SK-N-SH (cell line): ENCODE measurements around the gene POU2AF2. TPM values are rescaled to one million over a fixed set of nuclear protein-coding genes. Genes with fewer than 3 reads are reported as not detected.

Experiments
- CTCF ChIA-PET: fragments of 300-600, 350-600 bp; formaldehyde crosslinking; extraction: SDS; loops from one replicate; lab custom pipeline; 2021; lab: Yijun Ruan, JAX
- POLR2A ChIA-PET: fragments of 350-600 bp; sonication (Branson Sonifier 250); formaldehyde crosslinking; extraction: SDS; loops from one replicate; lab custom pipeline; 2020; ENCODE audit warnings: antibody characterized with exemption, inconsistent platforms; lab: Yijun Ruan, JAX
- DNase-seq: peaks from one replicate; pipeline ENCODE4 v3.0.0; 2012
- H2AFZ ChIP-seq: fragments of 200-600 bp; sonication (generic); 2 replicates; pipeline ENCODE4 v1.8.1; 2016; ENCODE audit warnings: antibody characterized with exemption, mild to moderate bottlenecking, low read depth
- H3F3A ChIP-seq: fragments of 200-600 bp; sonication (generic); replicated peaks from 2 replicates; pipeline ENCODE3; 2016; ENCODE audit warnings: antibody characterized with exemption, mild to moderate bottlenecking; ENCODE audit not compliant: insufficient read depth
- H3K27ac ChIP-seq, 2 experiments: fragments of 200-500 bp in 1 of 2; fragments of 200-600 bp in 1 of 2; sonication (Bioruptor generic) in 1 of 2; sonication (generic), shearing (Covaris generic) in 1 of 2; 2 replicates each; pipeline versions ENCODE4 v1.5.1 to v1.6.1; 2014 to 2016; ENCODE audit warnings: low read depth in 2 of 2, inconsistent platforms in 1 of 2, low read length in 1 of 2, mild to moderate bottlenecking in 1 of 2, mixed read lengths in 1 of 2
- H3K27me3 ChIP-seq: fragments of 200-600 bp; sonication (generic), shearing (Covaris generic); 2 replicates; pipeline ENCODE4 v1.6.1; 2016; ENCODE audit warnings: mixed run types; ENCODE audit not compliant: insufficient read depth
- H3K36me3 ChIP-seq, 2 experiments: fragments of 200-500 bp in 1 of 2; fragments of 200-600 bp in 1 of 2; sonication (Bioruptor generic) in 1 of 2; sonication (generic) in 1 of 2; replicated peaks in 1 of 2; 2 replicates each; pipeline versions ENCODE3 to v1.5.1; 2014 to 2016; ENCODE audit warnings: low read length in 1 of 2, mild to moderate bottlenecking in 1 of 2; ENCODE audit not compliant: insufficient read depth in 2 of 2, control insufficient read depth in 1 of 2
- H3K4me1 ChIP-seq, 2 experiments: fragments of 200-500 bp in 1 of 2; fragments of 200-600 bp in 1 of 2; sonication (Bioruptor generic) in 1 of 2; sonication (generic), shearing (Covaris generic) in 1 of 2; 2 replicates each; pipeline versions ENCODE4 v1.5.1 to v1.6.1; 2014 to 2016; ENCODE audit warnings: low read depth in 1 of 2, low read length in 1 of 2, mixed run types in 1 of 2; ENCODE audit not compliant: insufficient read depth in 2 of 2, control insufficient read depth in 1 of 2
- H3K4me2 ChIP-seq: fragments of 200-600 bp; sonication (generic), shearing (Covaris generic); 2 replicates; pipeline ENCODE4 v1.6.1; 2017; ENCODE audit warnings: mixed run types
- H3K4me3 ChIP-seq, 2 experiments: fragments of 200-500 bp in 1 of 2; fragments of 200-600 bp in 1 of 2; sonication (Bioruptor generic) in 1 of 2; sonication (generic), shearing (Covaris generic) in 1 of 2; 2 replicates each; pipeline versions ENCODE4 v1.5.1 to v1.8.1; 2014 to 2016; ENCODE audit warnings: low read depth in 2 of 2, inconsistent platforms in 1 of 2, low read length in 1 of 2, mild to moderate bottlenecking in 1 of 2, mixed read lengths in 1 of 2, moderate library complexity in 1 of 2
- H3K79me2 ChIP-seq: fragments of 200-600 bp; sonication (generic); 2 replicates; pipeline ENCODE4 v1.8.1; 2017; ENCODE audit warnings: mild to moderate bottlenecking; ENCODE audit not compliant: insufficient read depth
- H3K9ac ChIP-seq: fragments of 200-600 bp; sonication (generic); 2 replicates; pipeline ENCODE4 v1.6.1; 2017; ENCODE audit warnings: mixed run types
- H3K9me2 ChIP-seq: fragments of 200-600 bp; sonication (generic); 2 replicates; pipeline ENCODE4 v1.6.1; 2017; ENCODE audit warnings: mixed run types
- H3K9me3 ChIP-seq: fragments of 200-600 bp; sonication (generic); 2 replicates; pipeline ENCODE4 v1.6.1; 2017; ENCODE audit warnings: mixed run types, mild to moderate bottlenecking, moderate library complexity
- H4K20me1 ChIP-seq: fragments of 200-600 bp; sonication (generic); 2 replicates; pipeline ENCODE4 v1.6.1; 2017; ENCODE audit warnings: mild to moderate bottlenecking, mixed run types; ENCODE audit not compliant: insufficient read depth
- CHD2 ChIP-seq: fragments of 150-350 bp; IDR thresholded peaks from 2 replicates; pipeline ENCODE4 v1.6.1; 2018; ENCODE audit warnings: low read length; ENCODE audit not compliant: partially characterized antibody
- EP300 ChIP-seq, 2 experiments: IDR thresholded peaks; 2 replicates each; pipeline versions ENCODE4 v1.4.0 to v1.6.1; 2012; ENCODE audit warnings: borderline replicate concordance in 1 of 2, low read depth in 1 of 2, low read length in 1 of 2
- EZH2phosphoT487 ChIP-seq: fragments of 200-600 bp; sonication (generic); IDR thresholded peaks from 2 replicates; pipeline ENCODE4 v1.6.1; 2017; ENCODE audit warnings: low read depth, mixed run types, mild to moderate bottlenecking, antibody characterized with exemption, moderate library complexity, borderline replicate concordance
- FOXJ3 ChIP-seq: sonication (generic); formaldehyde crosslinking; IDR thresholded peaks from 2 replicates; pipeline ENCODE4 v1.5.1; 2020; ENCODE audit warnings: mild to moderate bottlenecking, missing genetic modification reagents
- GATA2 ChIP-seq: sonication (generic); formaldehyde crosslinking; IDR thresholded peaks from 2 replicates; pipeline ENCODE4 v1.5.0; 2020; ENCODE audit warnings: mild to moderate bottlenecking, missing genetic modification reagents
- JUND ChIP-seq: IDR thresholded peaks from 2 replicates; pipeline ENCODE4 v1.4.0; 2012
- MXI1 ChIP-seq: IDR thresholded peaks from 2 replicates; pipeline ENCODE4 v1.6.1; 2012; ENCODE audit warnings: mild to moderate bottlenecking, low read depth, low read length, improper control_type of control experiment
- NFIC ChIP-seq: IDR thresholded peaks from 2 replicates; pipeline ENCODE4 v1.4.0; 2012; ENCODE audit warnings: borderline replicate concordance
- POLR2AphosphoS5 ChIP-seq: IDR thresholded peaks from 2 replicates; pipeline ENCODE4 v1.6.1; 2012; ENCODE audit warnings: low read depth, low read length
- RCOR1 ChIP-seq: fragments of 150-350 bp; IDR thresholded peaks from 2 replicates; pipeline ENCODE4 v1.6.1; 2017; ENCODE audit warnings: antibody characterized with exemption, low read length
- RXRA ChIP-seq: IDR thresholded peaks from 2 replicates; pipeline ENCODE4 v1.4.0; 2012; ENCODE audit warnings: low read depth, mild to moderate bottlenecking, borderline replicate concordance
- SIN3A ChIP-seq: IDR thresholded peaks from 2 replicates; pipeline ENCODE4 v1.6.1; 2012; ENCODE audit warnings: low read depth, mild to moderate bottlenecking, low read length, moderate library complexity, borderline replicate concordance
- TAF1 ChIP-seq: IDR thresholded peaks from 2 replicates; pipeline ENCODE4 v1.6.1; 2012; ENCODE audit warnings: low read depth, mild to moderate bottlenecking, low read length, moderate library complexity, borderline replicate concordance
- TCF12 ChIP-seq: IDR thresholded peaks from 2 replicates; pipeline ENCODE4 v1.4.0; 2012
- YY1 ChIP-seq: IDR thresholded peaks from 2 replicates; pipeline ENCODE4 v1.4.0; 2012; ENCODE audit warnings: low read depth, mild to moderate bottlenecking
- WGBS: methylation state at CpG from one replicate; pipeline ENCODE4 v1.1.6; 2017; ENCODE audit warnings: low lambda C conversion rate; 5-methylcytosine and 5-hydroxymethylcytosine counted together
- polyA plus RNA-seq, 3 experiments: library from polyadenylated mRNA; depleted of rRNA; stranded (reverse); fragments of >200 nt; gene quantifications; 2 replicates each; pipeline ENCODE4 v1.2.3, GENCODE V29; 2012
- TF ChIP-seq, protein P1 (sequence below): fragments of 150-350 bp; IDR thresholded peaks from 2 replicates; pipeline ENCODE4 v1.6.1; 2017; ENCODE audit warnings: antibody characterized with exemption, low read length, low read depth, borderline replicate concordance
- TF ChIP-seq, protein P2 (sequence below): IDR thresholded peaks from 2 replicates; pipeline ENCODE4 v1.4.0; 2012; ENCODE audit warnings: low read depth
- TF ChIP-seq, protein P3 (sequence below): fragments of 150-350 bp; IDR thresholded peaks from 2 replicates; pipeline ENCODE4 v1.6.1; 2016; ENCODE audit warnings: mild to moderate bottlenecking, low read depth, low read length
- TF ChIP-seq, protein P4 (sequence below): IDR thresholded peaks from 2 replicates; pipeline ENCODE4 v1.4.0; 2012; ENCODE audit warnings: low read depth, borderline replicate concordance
- TF ChIP-seq, protein P5 (sequence below): IDR thresholded peaks from 2 replicates; pipeline ENCODE4 v1.6.1; 2012; ENCODE audit warnings: mild to moderate bottlenecking, low read depth, low read length, moderate library complexity

POU2AF2 gene
- polyA plus RNA-seq, 1 of the 3 experiments (the other 2 are of a cell fraction): 0.15 TPM

DNA sequence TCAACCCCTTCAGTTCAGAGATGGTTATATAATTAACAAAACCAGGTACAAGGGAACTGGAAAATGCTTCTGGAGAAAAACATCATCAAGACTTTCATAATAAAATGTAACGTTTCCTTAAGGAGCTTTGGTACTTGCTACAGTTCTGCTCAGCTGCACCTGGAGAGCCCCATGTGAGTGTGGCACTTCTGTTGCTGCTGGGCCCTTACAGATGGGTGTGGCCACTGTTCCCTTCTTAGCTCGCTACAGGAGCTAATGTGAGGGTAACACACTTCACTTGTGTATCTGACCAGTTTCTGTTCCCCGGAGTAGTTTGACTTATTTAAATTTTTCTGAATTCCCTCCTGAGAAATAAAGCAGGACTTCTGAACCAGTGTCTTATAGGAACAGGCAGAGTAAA, 56.8 kb downstream of the POU2AF2 start:
- H3K27ac ChIP-seq: no peak overlapping the region
- POLR2A ChIA-PET: no interaction called here
- H3K4me1 ChIP-seq: peaks cover 5% of the 10 kb centered on the region in 2 experiments; a peak in 2 of 4 replicates
- H3K9me3 ChIP-seq: no peaks in the 10 kb centered on the region
- H4K20me1 ChIP-seq: no peaks in the 10 kb centered on the region
- no peak overlapping the region for H3K4me3 ChIP-seq
- 43% methylated on average over 3 of the region's 3 CpGs for WGBS
- TF ChIP-seq, protein P1, sequence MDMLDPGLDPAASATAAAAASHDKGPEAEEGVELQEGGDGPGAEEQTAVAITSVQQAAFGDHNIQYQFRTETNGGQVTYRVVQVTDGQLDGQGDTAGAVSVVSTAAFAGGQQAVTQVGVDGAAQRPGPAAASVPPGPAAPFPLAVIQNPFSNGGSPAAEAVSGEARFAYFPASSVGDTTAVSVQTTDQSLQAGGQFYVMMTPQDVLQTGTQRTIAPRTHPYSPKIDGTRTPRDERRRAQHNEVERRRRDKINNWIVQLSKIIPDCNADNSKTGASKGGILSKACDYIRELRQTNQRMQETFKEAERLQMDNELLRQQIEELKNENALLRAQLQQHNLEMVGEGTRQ: no peak
- TF ChIP-seq EZH2phosphoT487: no peak
- TF ChIP-seq, protein P2, sequence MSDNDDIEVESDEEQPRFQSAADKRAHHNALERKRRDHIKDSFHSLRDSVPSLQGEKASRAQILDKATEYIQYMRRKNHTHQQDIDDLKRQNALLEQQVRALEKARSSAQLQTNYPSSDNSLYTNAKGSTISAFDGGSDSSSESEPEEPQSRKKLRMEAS: no peak
- TF ChIP-seq CHD2: no peak
- no peak for TF ChIP-seq GATA2
- no peak for TF ChIP-seq RCOR1
- TF ChIP-seq POLR2AphosphoS5: no peak
- no peak for TF ChIP-seq TAF1
- TF ChIP-seq TCF12: no peak
- no peak for TF ChIP-seq MXI1
- no peak for TF ChIP-seq NFIC
- TF ChIP-seq YY1: no peak
- TF ChIP-seq SIN3A: no peak
- TF ChIP-seq, all 33 proteins: peak for 0
- H3K27me3 ChIP-seq: peaks cover 28% of the 10 kb centered on the region; the same call in 1 of the 2 replicates
- no peaks in the 10 kb centered on the region for H3K9me2 ChIP-seq
- no peak overlapping the region for H3K9ac ChIP-seq
- H3F3A ChIP-seq: no peaks in the 10 kb centered on the region
- no peak for DNase-seq
- H2AFZ ChIP-seq: no peak overlapping the region
- CTCF ChIA-PET: interaction anchor here (0.9 to 7.0 kb wide), 4 partner anchors 15 to 125 kb away, joined by 4 to 57 read pairs (median 30); no protein-coding TSS in a partner anchor
- H3K4me2 ChIP-seq: no peak overlapping the region
- no peaks in the 10 kb centered on the region for H3K79me2 ChIP-seq
- H3K36me3 ChIP-seq: no peaks in the 10 kb centered on the region

DNA sequence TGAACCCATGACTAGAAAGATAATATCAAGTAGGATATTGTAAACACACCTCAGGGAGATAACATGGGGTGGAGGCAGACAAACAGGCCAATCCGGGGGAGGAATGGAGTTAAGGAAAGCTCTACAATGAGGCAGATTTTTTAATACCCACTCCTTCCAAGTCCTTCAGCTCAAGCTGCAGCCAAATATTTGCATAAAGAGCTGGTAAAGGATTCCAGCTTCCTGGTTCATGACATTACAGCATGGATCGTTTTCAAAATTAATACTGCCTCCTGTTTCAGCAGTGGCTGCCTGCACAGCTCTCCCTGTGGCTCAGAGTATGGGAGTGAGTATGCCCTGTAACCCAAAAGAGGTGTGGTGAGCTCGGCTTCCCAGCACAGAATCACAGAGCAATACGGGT, 57.9 kb downstream of the POU2AF2 start:
- CTCF ChIA-PET: interaction anchor here (1.1 to 7.0 kb wide), 2 partner anchors 20 to 143 kb away, joined by 3 to 56 read pairs; no protein-coding TSS in a partner anchor
- H3K4me3 ChIP-seq: no peak overlapping the region
- POLR2A ChIA-PET: no interaction called here
- no peak overlapping the region for H3K4me2 ChIP-seq
- no peaks in the 10 kb centered on the region for H3F3A ChIP-seq
- no peak for DNase-seq
- H4K20me1 ChIP-seq: no peaks in the 10 kb centered on the region
- no peak overlapping the region for H3K9ac ChIP-seq
- no peaks in the 10 kb centered on the region for H3K36me3 ChIP-seq
- no peak overlapping the region for H3K27ac ChIP-seq
- H2AFZ ChIP-seq: no peak overlapping the region
- H3K9me3 ChIP-seq: no peaks in the 10 kb centered on the region
- no peaks in the 10 kb centered on the region for H3K9me2 ChIP-seq
- H3K27me3 ChIP-seq: peaks cover 40% of the 10 kb centered on the region; the same call in 1 of the 2 replicates
- WGBS: 18% methylated on average over 4 of the region's 4 CpGs
- peaks cover 5 to 9% of the 10 kb centered on the region in 2 experiments; a peak in 2 of 4 replicates for H3K4me1 ChIP-seq
- H3K79me2 ChIP-seq: no peaks in the 10 kb centered on the region
- TF ChIP-seq RXRA: no peak
- TF ChIP-seq, protein P3, sequence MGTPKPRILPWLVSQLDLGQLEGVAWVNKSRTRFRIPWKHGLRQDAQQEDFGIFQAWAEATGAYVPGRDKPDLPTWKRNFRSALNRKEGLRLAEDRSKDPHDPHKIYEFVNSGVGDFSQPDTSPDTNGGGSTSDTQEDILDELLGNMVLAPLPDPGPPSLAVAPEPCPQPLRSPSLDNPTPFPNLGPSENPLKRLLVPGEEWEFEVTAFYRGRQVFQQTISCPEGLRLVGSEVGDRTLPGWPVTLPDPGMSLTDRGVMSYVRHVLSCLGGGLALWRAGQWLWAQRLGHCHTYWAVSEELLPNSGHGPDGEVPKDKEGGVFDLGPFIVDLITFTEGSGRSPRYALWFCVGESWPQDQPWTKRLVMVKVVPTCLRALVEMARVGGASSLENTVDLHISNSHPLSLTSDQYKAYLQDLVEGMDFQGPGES: no peak
- TF ChIP-seq, protein P4, sequence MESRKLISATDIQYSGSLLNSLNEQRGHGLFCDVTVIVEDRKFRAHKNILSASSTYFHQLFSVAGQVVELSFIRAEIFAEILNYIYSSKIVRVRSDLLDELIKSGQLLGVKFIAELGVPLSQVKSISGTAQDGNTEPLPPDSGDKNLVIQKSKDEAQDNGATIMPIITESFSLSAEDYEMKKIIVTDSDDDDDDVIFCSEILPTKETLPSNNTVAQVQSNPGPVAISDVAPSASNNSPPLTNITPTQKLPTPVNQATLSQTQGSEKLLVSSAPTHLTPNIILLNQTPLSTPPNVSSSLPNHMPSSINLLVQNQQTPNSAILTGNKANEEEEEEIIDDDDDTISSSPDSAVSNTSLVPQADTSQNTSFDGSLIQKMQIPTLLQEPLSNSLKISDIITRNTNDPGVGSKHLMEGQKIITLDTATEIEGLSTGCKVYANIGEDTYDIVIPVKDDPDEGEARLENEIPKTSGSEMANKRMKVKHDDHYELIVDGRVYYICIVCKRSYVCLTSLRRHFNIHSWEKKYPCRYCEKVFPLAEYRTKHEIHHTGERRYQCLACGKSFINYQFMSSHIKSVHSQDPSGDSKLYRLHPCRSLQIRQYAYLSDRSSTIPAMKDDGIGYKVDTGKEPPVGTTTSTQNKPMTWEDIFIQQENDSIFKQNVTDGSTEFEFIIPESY: no peak
- TF ChIP-seq FOXJ3 (CRISPR knock-in tag): no peak
- no peak for TF ChIP-seq EP300 (IDR thresholded peaks at IDR 0.05; ENCODE audit: borderline replicate concordance in 1 of 2, low read depth in 1 of 2, low read length in 1 of 2)
- TF ChIP-seq, protein P5, sequence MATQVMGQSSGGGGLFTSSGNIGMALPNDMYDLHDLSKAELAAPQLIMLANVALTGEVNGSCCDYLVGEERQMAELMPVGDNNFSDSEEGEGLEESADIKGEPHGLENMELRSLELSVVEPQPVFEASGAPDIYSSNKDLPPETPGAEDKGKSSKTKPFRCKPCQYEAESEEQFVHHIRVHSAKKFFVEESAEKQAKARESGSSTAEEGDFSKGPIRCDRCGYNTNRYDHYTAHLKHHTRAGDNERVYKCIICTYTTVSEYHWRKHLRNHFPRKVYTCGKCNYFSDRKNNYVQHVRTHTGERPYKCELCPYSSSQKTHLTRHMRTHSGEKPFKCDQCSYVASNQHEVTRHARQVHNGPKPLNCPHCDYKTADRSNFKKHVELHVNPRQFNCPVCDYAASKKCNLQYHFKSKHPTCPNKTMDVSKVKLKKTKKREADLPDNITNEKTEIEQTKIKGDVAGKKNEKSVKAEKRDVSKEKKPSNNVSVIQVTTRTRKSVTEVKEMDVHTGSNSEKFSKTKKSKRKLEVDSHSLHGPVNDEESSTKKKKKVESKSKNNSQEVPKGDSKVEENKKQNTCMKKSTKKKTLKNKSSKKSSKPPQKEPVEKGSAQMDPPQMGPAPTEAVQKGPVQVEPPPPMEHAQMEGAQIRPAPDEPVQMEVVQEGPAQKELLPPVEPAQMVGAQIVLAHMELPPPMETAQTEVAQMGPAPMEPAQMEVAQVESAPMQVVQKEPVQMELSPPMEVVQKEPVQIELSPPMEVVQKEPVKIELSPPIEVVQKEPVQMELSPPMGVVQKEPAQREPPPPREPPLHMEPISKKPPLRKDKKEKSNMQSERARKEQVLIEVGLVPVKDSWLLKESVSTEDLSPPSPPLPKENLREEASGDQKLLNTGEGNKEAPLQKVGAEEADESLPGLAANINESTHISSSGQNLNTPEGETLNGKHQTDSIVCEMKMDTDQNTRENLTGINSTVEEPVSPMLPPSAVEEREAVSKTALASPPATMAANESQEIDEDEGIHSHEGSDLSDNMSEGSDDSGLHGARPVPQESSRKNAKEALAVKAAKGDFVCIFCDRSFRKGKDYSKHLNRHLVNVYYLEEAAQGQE: no peak
- TF ChIP-seq, protein P2: no peak
- TF ChIP-seq JUND: no peak
